Transverse colon (tissue), 3 donors: ENCODE measurements around the gene ARL8A.

ENCODE experiments used
- CTCF ChIP-seq, 5 experiments: fragments of 200-600 bp in 3 of 5; fragments of 450-650 bp in 2 of 5; sonication (generic) in 3 of 5; IDR thresholded peaks; 1 replicate in 2 of 5; 2 replicates in 3 of 5; pipeline ENCODE4 v1.5.1; 2016 to 2017; ENCODE audit warnings: antibody characterized with exemption in 5 of 5, inconsistent platforms in 3 of 5, mild to moderate bottlenecking in 2 of 5, moderate library complexity in 1 of 5
- EP300 ChIP-seq: sonication (generic); formaldehyde crosslinking; IDR thresholded peaks from one replicate; pipeline ENCODE4 v1.6.1; 2017; ENCODE audit warnings: antibody characterized with exemption, low read depth
- POLR2A ChIP-seq: fragments of 450-650 bp; IDR thresholded peaks from one replicate; pipeline ENCODE4 v1.6.1; 2016; ENCODE audit warnings: antibody characterized with exemption, mild to moderate bottlenecking, moderate library complexity

DNA sequence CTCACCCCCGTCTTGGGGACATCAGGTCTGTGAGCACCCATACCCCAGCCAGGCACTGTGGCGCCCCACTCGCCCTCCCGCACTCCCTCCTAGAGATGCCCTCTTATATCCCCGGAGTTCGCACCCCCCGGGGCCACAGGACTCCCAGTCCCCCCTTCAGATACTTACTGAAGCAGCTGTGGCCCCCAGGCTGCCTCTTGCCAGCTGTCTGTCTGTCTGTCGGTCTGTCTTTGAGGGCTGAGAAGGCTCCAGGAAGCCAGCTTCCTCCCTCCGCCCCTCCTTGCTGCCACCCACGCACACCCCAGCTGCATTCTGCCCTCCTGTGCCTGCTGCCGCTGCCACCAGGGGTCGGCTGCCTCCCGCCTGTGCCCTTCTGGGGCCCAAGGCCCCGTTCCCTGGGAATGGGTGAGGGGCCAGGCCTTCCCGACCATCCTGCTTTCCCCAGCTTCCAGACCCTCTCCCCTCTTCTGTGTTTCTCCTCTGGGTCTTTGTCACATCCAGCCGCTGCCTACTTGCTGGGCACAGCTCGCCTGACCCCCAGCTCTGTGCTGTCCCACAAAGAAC is 15.9 kb upstream of the ARL8A start, which contains the start of gene PTPN7:
- TF ChIP-seq CTCF (IDR thresholded peaks at IDR 0.05), result peak in 1 of 5 experiments; percentile 15
- TF ChIP-seq POLR2A, result no peak
- no peak for TF ChIP-seq EP300
